ENCODE results near the gene RASL12. TPM values are rescaled to one million over a fixed set of nuclear protein-coding genes. Genes with fewer than 3 reads are reported as not detected.

The RASL12 gene
- total RNA-seq, 2 donors from 2014 or later = 27.2 TPM

GRCh38 chr15:65087873-65088642, 20.3 kb upstream of the RASL12 start:
- TF ChIP-seq CTCF (conservative IDR thresholded peaks at IDR 0.05) = no peak
- Histone ChIP-seq H3K9ac (ENCODE audit: extremely low read depth, low read length, poor library complexity, severe bottlenecking) (no peak overlapping the region), H3K27me3 (ENCODE audit: control insufficient read depth, insufficient read depth, low read length, poor library complexity, severe bottlenecking) (no peaks in the 10 kb centered on the region), H3K9me3 (ENCODE audit: control insufficient read depth, low read length) (no peaks in the 10 kb centered on the region), H3K36me3 (ENCODE audit: control insufficient read depth, insufficient read depth, low read length) (no peaks in the 10 kb centered on the region), H3K4me1 (ENCODE audit: control insufficient read depth, insufficient read depth, low read length) (peaks cover 35% of the 10 kb centered on the region), H3K4me3 (ENCODE audit: low read length) (no peak overlapping the region), H3K27ac (ENCODE audit: low read depth, low read length) (no peak overlapping the region)
- Mint-ChIP-seq H3K4me3 (no peak overlapping the region), H3K27ac (peak overlapping the region; percentile 52), H3K27me3 (ENCODE audit: insufficient read depth) (peaks cover 19% of the 10 kb centered on the region), H3K36me3 (ENCODE audit: low read depth) (no peaks in the 10 kb centered on the region), H3K4me1 (peaks cover 59% of the 10 kb centered on the region), H3K9me3 (no peaks in the 10 kb centered on the region)
- DNase-seq = no peak
- WGBS, 2 experiments (ENCODE audit: insufficient coverage in 1 of 2, insufficient read length in 1 of 2) = 91 to 99% methylated on average over 7 to 13 of the region's 13 CpGs

DNA sequence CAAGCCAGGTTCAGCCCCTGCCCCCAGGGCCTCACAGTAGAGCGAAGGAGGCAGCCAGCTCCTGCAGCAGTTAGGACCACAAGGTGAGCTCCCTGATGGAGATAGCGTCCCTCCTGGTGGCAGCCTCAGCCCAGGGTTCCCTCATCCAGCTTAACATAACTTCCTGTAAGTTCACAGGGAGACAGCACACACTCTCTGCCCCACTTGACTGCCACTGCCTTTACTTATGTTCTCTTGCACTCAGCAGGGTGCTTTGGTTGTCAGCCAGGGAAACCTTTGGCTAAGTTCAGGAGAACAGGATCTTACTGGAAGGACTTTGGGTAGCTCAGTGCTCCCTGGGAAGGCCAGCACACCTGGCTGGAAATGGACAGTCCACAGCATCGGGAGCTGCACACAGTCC, 19.6 kb upstream of the RASL12 start:
- Histone ChIP-seq H3K9ac (ENCODE audit: extremely low read depth, low read length, poor library complexity, severe bottlenecking) (no peak overlapping the region), H3K4me3 (ENCODE audit: low read length) (no peak overlapping the region), H3K9me3 (ENCODE audit: control insufficient read depth, low read length) (no peaks in the 10 kb centered on the region), H3K27me3 (ENCODE audit: control insufficient read depth, insufficient read depth, low read length, poor library complexity, severe bottlenecking) (no peaks in the 10 kb centered on the region), H3K4me1 (ENCODE audit: control insufficient read depth, insufficient read depth, low read length) (peaks cover 35% of the 10 kb centered on the region), H3K36me3 (ENCODE audit: control insufficient read depth, insufficient read depth, low read length) (no peaks in the 10 kb centered on the region), H3K27ac (ENCODE audit: low read depth, low read length) (no peak overlapping the region)
- TF ChIP-seq CTCF (conservative IDR thresholded peaks at IDR 0.05) = no peak
- no peak for DNase-seq
- H3K9me3 Mint-ChIP-seq = no peaks in the 10 kb centered on the region
- H3K4me3 Mint-ChIP-seq = no peak overlapping the region
- no peaks in the 10 kb centered on the region for H3K36me3 Mint-ChIP-seq (ENCODE audit: low read depth)
- peaks cover 23% of the 10 kb centered on the region for H3K27me3 Mint-ChIP-seq (ENCODE audit: insufficient read depth)
- H3K4me1 Mint-ChIP-seq = peaks cover 65% of the 10 kb centered on the region
- H3K27ac Mint-ChIP-seq = peak overlapping the region; percentile 39
- 86 to 91% methylated on average over 2 to 3 of the region's 3 CpGs for WGBS, 2 experiments (ENCODE audit: insufficient coverage in 1 of 2, insufficient read length in 1 of 2)

DNA sequence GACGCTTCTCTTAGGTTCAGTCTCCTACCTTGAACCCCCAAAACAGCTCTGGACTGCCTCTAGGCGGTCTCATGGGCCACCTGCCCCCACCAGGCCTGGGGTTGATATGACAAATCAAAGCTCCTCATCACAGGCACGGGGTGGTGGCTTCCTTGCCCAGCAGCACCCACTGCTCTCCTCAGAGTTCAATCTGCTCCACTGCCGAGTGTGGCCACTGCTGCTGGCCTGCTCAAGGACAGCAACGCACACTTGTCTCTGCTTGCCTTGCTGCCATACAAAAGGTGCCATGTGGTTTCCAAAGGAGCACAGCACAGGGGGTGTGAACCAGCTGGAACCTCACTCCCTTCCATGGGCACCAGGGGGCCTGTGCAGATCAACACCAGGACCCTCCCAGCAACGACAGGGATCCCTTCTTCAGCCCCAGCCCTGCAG, 18.9 kb upstream of the RASL12 start:
- no peak overlapping the region for H3K27ac ChIP-seq (ENCODE audit: low read depth, low read length)
- Mint-ChIP-seq H3K4me1 (peaks cover 70% of the 10 kb centered on the region), H3K36me3 (ENCODE audit: low read depth) (no peaks in the 10 kb centered on the region), H3K9me3 (no peaks in the 10 kb centered on the region), H3K4me3 (no peak overlapping the region), H3K27ac (no peak overlapping the region), H3K27me3 (ENCODE audit: insufficient read depth) (peaks cover 30% of the 10 kb centered on the region)
- no peak overlapping the region for H3K9ac ChIP-seq (ENCODE audit: extremely low read depth, low read length, poor library complexity, severe bottlenecking)
- 70 to 86% methylated on average over 6 of the region's 6 CpGs for WGBS, 2 experiments (ENCODE audit: insufficient coverage in 1 of 2, insufficient read length in 1 of 2)
- no peak for DNase-seq
- TF ChIP-seq CTCF (conservative IDR thresholded peaks at IDR 0.05) = peak; percentile 43
- H3K36me3 ChIP-seq (ENCODE audit: control insufficient read depth, insufficient read depth, low read length) = no peaks in the 10 kb centered on the region
- H3K27me3 ChIP-seq (ENCODE audit: control insufficient read depth, insufficient read depth, low read length, poor library complexity, severe bottlenecking) = no peaks in the 10 kb centered on the region
- no peaks in the 10 kb centered on the region for H3K9me3 ChIP-seq (ENCODE audit: control insufficient read depth, low read length)
- H3K4me1 ChIP-seq (ENCODE audit: control insufficient read depth, insufficient read depth, low read length) = peaks cover 40% of the 10 kb centered on the region
- H3K4me3 ChIP-seq (ENCODE audit: low read length) = no peak overlapping the region

Data from endodermal cell (in vitro differentiated cells).